Hepatocyte (in vitro differentiated cells): Measurements from ENCODE around the gene FTH1.

Source experiments
- EZH2phosphoT487 ChIP-seq: fragments of 200-600 bp; sonication (generic); IDR thresholded peaks from one replicate; pipeline ENCODE4 v1.6.1; 2018; ENCODE audit warnings: antibody characterized with exemption, mild to moderate bottlenecking, low read depth, moderate library complexity; ENCODE audit not compliant: unreplicated experiment, severe bottlenecking
- TF ChIP-seq, protein P1 (sequence below): fragments of 200-600 bp; sonication (generic); IDR thresholded peaks from 2 replicates; pipeline ENCODE4 v1.5.1; 2016; ENCODE audit warnings: antibody characterized with exemption, mild to moderate bottlenecking; ENCODE audit not compliant: poor library complexity

DNA sequence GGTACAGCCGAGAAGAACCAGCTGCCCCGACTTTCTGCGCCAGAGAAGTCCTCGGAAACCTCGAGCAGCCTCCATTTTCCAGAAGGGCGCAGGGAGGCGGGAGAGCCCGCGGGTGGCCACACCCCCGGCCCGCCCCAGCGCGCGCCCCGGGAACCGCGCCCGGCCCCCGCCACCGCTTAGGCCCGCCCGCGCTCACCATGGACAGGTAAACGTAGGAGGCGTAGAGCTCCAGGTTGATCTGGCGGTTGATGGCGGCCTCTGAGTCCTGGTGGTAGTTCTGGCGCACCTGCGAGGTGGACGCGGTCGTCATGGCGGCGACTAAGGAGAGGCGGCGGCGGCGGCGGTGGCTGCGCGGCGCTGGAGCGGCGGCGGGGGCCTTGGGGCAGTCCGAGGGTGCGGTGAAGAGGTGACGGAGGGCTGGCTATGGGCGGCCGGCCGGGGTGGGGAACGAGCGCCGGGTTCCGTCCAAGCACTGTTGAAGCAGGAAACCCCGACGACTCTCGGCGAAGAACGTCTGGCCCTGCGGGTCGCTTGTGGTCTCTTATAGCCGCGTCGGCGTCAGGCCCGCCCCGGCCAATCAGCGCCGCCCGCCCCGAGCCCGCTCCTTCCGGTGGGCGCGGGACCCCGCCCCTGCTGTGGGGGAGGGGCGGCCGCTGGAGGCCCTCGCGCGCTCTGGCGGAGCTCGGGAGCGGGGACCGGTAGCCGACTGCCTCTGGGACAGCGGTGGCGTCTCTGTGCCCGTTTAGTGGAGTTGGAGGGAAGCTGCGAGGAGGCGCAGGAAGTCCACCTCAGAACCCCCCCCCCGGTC is at the start of gene FTH1:
- no peak for TF ChIP-seq EZH2phosphoT487
- TF ChIP-seq, protein P1, sequence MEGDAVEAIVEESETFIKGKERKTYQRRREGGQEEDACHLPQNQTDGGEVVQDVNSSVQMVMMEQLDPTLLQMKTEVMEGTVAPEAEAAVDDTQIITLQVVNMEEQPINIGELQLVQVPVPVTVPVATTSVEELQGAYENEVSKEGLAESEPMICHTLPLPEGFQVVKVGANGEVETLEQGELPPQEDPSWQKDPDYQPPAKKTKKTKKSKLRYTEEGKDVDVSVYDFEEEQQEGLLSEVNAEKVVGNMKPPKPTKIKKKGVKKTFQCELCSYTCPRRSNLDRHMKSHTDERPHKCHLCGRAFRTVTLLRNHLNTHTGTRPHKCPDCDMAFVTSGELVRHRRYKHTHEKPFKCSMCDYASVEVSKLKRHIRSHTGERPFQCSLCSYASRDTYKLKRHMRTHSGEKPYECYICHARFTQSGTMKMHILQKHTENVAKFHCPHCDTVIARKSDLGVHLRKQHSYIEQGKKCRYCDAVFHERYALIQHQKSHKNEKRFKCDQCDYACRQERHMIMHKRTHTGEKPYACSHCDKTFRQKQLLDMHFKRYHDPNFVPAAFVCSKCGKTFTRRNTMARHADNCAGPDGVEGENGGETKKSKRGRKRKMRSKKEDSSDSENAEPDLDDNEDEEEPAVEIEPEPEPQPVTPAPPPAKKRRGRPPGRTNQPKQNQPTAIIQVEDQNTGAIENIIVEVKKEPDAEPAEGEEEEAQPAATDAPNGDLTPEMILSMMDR = no peak
